Suprapubic skin (tissue), 4 donors: ENCODE measurements around the gene SLC22A3. TPM values are rescaled to one million over a fixed set of nuclear protein-coding genes. Genes with fewer than 3 reads are reported as not detected.

Experiments
- DNase-seq, 2 donors: peaks; one replicate each; pipeline ENCODE4 v3.0.0-alpha.2; 2019; ENCODE audit warnings: low spot score in 2 of 2
- H3K27ac ChIP-seq: fragments of 200-600 bp; sonication (generic); one replicate; pipeline ENCODE4 v1.5.1; 2019
- H3K27me3 ChIP-seq: fragments of 200-600 bp; sonication (generic); one replicate; pipeline ENCODE4 v1.5.1; 2019
- H3K36me3 ChIP-seq: fragments of 200-600 bp; sonication (generic); one replicate; pipeline ENCODE4 v1.5.1; 2019
- H3K4me1 ChIP-seq: fragments of 200-600 bp; sonication (generic); one replicate; pipeline ENCODE4 v1.5.1; 2019
- H3K4me3 ChIP-seq: fragments of 200-600 bp; sonication (generic); one replicate; pipeline ENCODE4 v1.5.1; 2019; ENCODE audit warnings: mild to moderate bottlenecking
- H3K9me3 ChIP-seq: fragments of 200-600 bp; sonication (generic); one replicate; pipeline ENCODE4 v1.5.1; 2019
- CTCF ChIP-seq, 2 donors: fragments of 200-600 bp in 1 of 2; fragments of 450-650 bp in 1 of 2; sonication (generic) in 1 of 2; IDR thresholded peaks; one replicate each; pipeline ENCODE4 v1.5.1; 2016 to 2019; ENCODE audit warnings: antibody characterized with exemption in 2 of 2, mild to moderate bottlenecking in 1 of 2, moderate library complexity in 1 of 2
- EP300 ChIP-seq: sonication (generic); formaldehyde crosslinking; IDR thresholded peaks from one replicate; pipeline ENCODE4 v1.6.1; 2017; ENCODE audit warnings: antibody characterized with exemption
- POLR2A ChIP-seq, 2 donors: fragments of 450-650 bp; IDR thresholded peaks; one replicate each; pipeline ENCODE4 v1.6.1; 2017; ENCODE audit warnings: antibody characterized with exemption in 2 of 2, mild to moderate bottlenecking in 2 of 2, moderate library complexity in 2 of 2
- POLR2AphosphoS5 ChIP-seq, 3 donors: sonication (generic); formaldehyde crosslinking; IDR thresholded peaks; one replicate each; pipeline ENCODE4 v1.6.1; 2017; ENCODE audit warnings: antibody characterized with exemption in 3 of 3
- WGBS: methylation state at CpG from one replicate; pipeline ENCODE4 v1.1.5; 2018; 5-methylcytosine and 5-hydroxymethylcytosine counted together
- total RNA-seq, 4 donors: library from RNA; depleted of rRNA; stranded (reverse); fragments of >200 nt; gene quantifications; one replicate each; pipeline ENCODE4 v1.1.0, GENCODE V29; 2016

The SLC22A3 gene
- total RNA-seq, 4 donors from 2014 or later: 13.3 to 15.8 (median 15.7) TPM

DNA sequence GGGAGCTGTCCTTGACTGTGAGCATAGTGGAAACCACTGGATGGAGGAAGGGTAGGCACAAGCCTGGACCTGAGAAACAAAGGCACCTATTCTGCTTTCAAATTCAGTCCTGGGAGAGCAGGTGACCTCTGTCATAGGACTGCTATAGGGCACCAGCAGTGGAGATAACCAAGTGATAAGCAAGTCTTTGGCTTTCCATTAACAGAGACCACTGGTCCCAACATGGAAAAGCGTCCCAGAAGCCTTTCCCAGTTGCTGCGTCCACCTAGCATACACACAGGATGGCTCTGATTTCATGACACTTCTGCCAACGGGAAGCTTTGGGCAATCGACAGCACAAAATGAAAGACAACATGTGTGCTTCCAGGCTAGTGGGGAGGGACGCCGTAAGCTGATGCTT, 8.9 kb downstream of the SLC22A3 start:
- H3K27me3 ChIP-seq: no peaks in the 10 kb centered on the region
- no peaks in the 10 kb centered on the region for H3K4me1 ChIP-seq
- TF ChIP-seq POLR2AphosphoS5 (IDR thresholded peaks at IDR 0.05) (no peak), EP300 (no peak), POLR2A (IDR thresholded peaks at IDR 0.05) (no peak), CTCF (IDR thresholded peaks at IDR 0.05) (no peak)
- no peaks in the 10 kb centered on the region for H3K9me3 ChIP-seq
- WGBS: 88% methylated on average over 6 of the region's 6 CpGs
- DNase-seq: no peak
- no peaks in the 10 kb centered on the region for H3K36me3 ChIP-seq
- H3K4me3 ChIP-seq: no peak overlapping the region
- H3K27ac ChIP-seq: no peak overlapping the region

- no peak for DNase-seq
- H3K27me3 ChIP-seq: no peaks in the 10 kb centered on the region
- H3K27ac ChIP-seq: no peak overlapping the region
- WGBS: 71% methylated on average over 9 of the region's 9 CpGs
- no peak for TF ChIP-seq CTCF (IDR thresholded peaks at IDR 0.05)
- no peak for TF ChIP-seq EP300
- TF ChIP-seq POLR2A (IDR thresholded peaks at IDR 0.05): no peak
- TF ChIP-seq POLR2AphosphoS5 (IDR thresholded peaks at IDR 0.05): no peak
- H3K9me3 ChIP-seq: no peaks in the 10 kb centered on the region
- H3K4me1 ChIP-seq: no peaks in the 10 kb centered on the region
- H3K4me3 ChIP-seq: no peak overlapping the region
- no peaks in the 10 kb centered on the region for H3K36me3 ChIP-seq
These were observed 10.3 kb downstream of the SLC22A3 start for GRCh38 chr6:160358225-160359119.

DNA sequence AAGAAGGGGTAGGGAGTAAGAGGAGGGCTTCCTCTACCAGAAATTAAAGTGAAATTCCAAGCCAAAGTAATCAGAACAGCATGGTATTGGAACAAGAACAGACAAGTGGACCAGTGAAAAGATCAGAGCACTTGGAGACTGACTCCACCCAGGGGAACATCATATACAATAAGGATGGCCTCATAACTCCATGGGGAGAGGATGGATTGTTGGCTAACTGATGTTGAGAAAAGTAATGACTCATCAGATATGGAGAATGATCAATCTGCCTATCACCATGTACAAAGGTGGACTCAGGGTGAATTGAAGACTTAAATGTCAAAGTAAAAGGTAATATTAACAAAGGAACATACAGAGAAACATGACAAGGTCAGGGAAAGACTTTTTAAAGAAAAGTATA, 12.8 kb downstream of the SLC22A3 start:
- no peaks in the 10 kb centered on the region for H3K4me1 ChIP-seq
- H3K4me3 ChIP-seq: no peak overlapping the region
- H3K27ac ChIP-seq: no peak overlapping the region
- no peaks in the 10 kb centered on the region for H3K9me3 ChIP-seq
- no peaks in the 10 kb centered on the region for H3K36me3 ChIP-seq
- TF ChIP-seq POLR2A (IDR thresholded peaks at IDR 0.05) (no peak), EP300 (no peak), POLR2AphosphoS5 (IDR thresholded peaks at IDR 0.05) (no peak), CTCF (IDR thresholded peaks at IDR 0.05) (no peak)
- no peaks in the 10 kb centered on the region for H3K27me3 ChIP-seq
- no peak for DNase-seq

DNA sequence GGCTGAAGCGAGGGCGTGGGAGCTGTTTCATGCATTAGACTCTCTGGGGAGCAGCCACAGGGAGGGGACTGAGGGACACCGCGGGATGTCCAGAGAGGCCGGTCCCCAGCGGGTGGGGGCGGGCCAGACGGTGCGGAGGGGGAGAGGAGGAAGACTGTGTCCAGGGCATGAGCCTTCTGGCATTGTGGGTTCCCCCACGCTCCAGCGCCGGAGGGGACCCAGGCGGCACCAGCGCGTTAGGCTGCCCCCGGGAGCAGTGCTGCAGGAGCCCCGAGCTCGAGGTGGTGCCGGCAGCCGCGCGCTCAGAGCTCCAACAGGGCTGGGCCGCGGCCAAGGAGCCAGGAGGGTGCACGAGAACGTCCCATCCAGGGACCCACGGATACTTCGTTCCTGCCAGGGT, 14.4 kb downstream of the SLC22A3 start:
- TF ChIP-seq CTCF (IDR thresholded peaks at IDR 0.05): no peak
- no peak for TF ChIP-seq POLR2AphosphoS5 (IDR thresholded peaks at IDR 0.05)
- no peak for TF ChIP-seq POLR2A (IDR thresholded peaks at IDR 0.05)
- TF ChIP-seq EP300: no peak
- Histone ChIP-seq H3K4me1 (no peaks in the 10 kb centered on the region), H3K27me3 (no peaks in the 10 kb centered on the region), H3K27ac (no peak overlapping the region), H3K4me3 (no peak overlapping the region), H3K36me3 (no peaks in the 10 kb centered on the region), H3K9me3 (no peaks in the 10 kb centered on the region)
- 85% methylated on average over 13 of the region's 28 CpGs for WGBS
- DNase-seq: no peak

- Histone ChIP-seq H3K36me3 (no peaks in the 10 kb centered on the region), H3K27me3 (no peaks in the 10 kb centered on the region), H3K9me3 (no peaks in the 10 kb centered on the region), H3K4me3 (no peak overlapping the region), H3K4me1 (no peaks in the 10 kb centered on the region), H3K27ac (no peak overlapping the region)
- DNase-seq: no peak
- TF ChIP-seq EP300: no peak
- no peak for TF ChIP-seq CTCF (IDR thresholded peaks at IDR 0.05)
- TF ChIP-seq POLR2AphosphoS5 (IDR thresholded peaks at IDR 0.05): no peak
- no peak for TF ChIP-seq POLR2A (IDR thresholded peaks at IDR 0.05)
- WGBS: 95% methylated on average over 20 of the region's 30 CpGs
These were observed 15.1 kb downstream of the SLC22A3 start for GRCh38 chr6:160363016-160363996.
